HepG2 (cell line): ENCODE measurements around the gene ARHGEF10L. TPM values are rescaled to one million over a fixed set of nuclear protein-coding genes. Genes with fewer than 3 reads are reported as not detected.

Experiments used
- ATAC-seq: fragments of 200-7000 bp; cut with Tn5 transposase; 3 replicates; pipeline ENCODE4 v1.9.1; 2020; ENCODE audit warnings: mild to moderate bottlenecking, moderate library complexity
- BruUV-seq: library from RNA; stranded (reverse); fragments of 400-500 nt; replicated peaks from 2 replicates; lab custom pipeline; 2021; lab: Mats Ljungman, UMichigan
- CTCF ChIA-PET: fragments of 300-600 bp; formaldehyde crosslinking; extraction: SDS; loops from one replicate; lab custom pipeline; 2021; ENCODE audit warnings: low total read pairs, inconsistent platforms, low intra/inter-chr PET ratio; lab: Yijun Ruan, JAX
- POLR2A ChIA-PET: fragments of 350-600 bp; sonication (Branson Sonifier 250); formaldehyde crosslinking; loops from one replicate; lab custom pipeline; 2020; ENCODE audit warnings: antibody characterized with exemption, inconsistent platforms; lab: Yijun Ruan, JAX
- DNase-seq: peaks from one replicate; pipeline ENCODE4 v3.0.0-alpha.2; 2015; ENCODE audit warnings: low spot score
- FAIRE-seq: peaks from 3 replicates; lab custom pipeline; 2011; peaks lifted over from hg19 to GRCh38; lab: Jason Lieb, UNC
- H2AFZ ChIP-seq: one replicate; pipeline ENCODE4 v1.6.1; 2011; ENCODE audit warnings: low read length, inconsistent platforms
- H3K27ac ChIP-seq: fragments of 300-600 bp; 3 replicates; pipeline ENCODE4 v1.8.0; 2011; ENCODE audit warnings: mixed run types, mild to moderate bottlenecking, mixed read lengths, low read length, inconsistent platforms; ENCODE audit not compliant: insufficient read depth; ENCODE audit errors: extremely low read length
- H3K27me3 ChIP-seq, 2 experiments: fragments of 200-600 bp in 1 of 2; 2 replicates in 1 of 2; 3 replicates in 1 of 2; pipeline versions ENCODE4 v1.6.0 to v1.8.0; 2011; ENCODE audit warnings: low read length in 2 of 2, mild to moderate bottlenecking in 2 of 2, moderate library complexity in 2 of 2, inconsistent platforms in 1 of 2; ENCODE audit not compliant: insufficient read depth in 2 of 2, control insufficient read depth in 1 of 2
- H3K36me3 ChIP-seq, 2 experiments: fragments of 200-600 bp in 1 of 2; replicated peaks in 1 of 2; 2 replicates in 1 of 2; 3 replicates in 1 of 2; pipeline versions ENCODE4 v1.5.1 to v1.8.0; 2011; ENCODE audit warnings: low read length in 2 of 2, inconsistent platforms in 1 of 2; ENCODE audit not compliant: insufficient read depth in 2 of 2, control insufficient read depth in 1 of 2
- H3K4me1 ChIP-seq: 2 replicates; pipeline ENCODE4 v1.5.1; 2012; ENCODE audit warnings: low read length, inconsistent platforms; ENCODE audit not compliant: insufficient read depth
- H3K4me2 ChIP-seq: 2 replicates; pipeline ENCODE4 v1.6.0; 2011; ENCODE audit warnings: low read depth, low read length, inconsistent platforms
- H3K4me3 ChIP-seq, 3 experiments: fragments of 200-600 bp in 1 of 3; sonication (generic), shearing (Covaris generic) in 1 of 3; replicated peaks in 1 of 3; 2 replicates each; pipeline ENCODE4 v1.5.1; 2011 to 2016; ENCODE audit warnings: low read length in 3 of 3, inconsistent platforms in 2 of 3, low read depth in 2 of 3, mild to moderate bottlenecking in 2 of 3, control low read depth in 1 of 3, mixed read lengths in 1 of 3; ENCODE audit not compliant: insufficient read depth in 1 of 3
- H3K79me2 ChIP-seq: one replicate; pipeline ENCODE4 v1.6.1; 2011; ENCODE audit warnings: low read length, inconsistent platforms; ENCODE audit not compliant: insufficient read depth
- H3K9ac ChIP-seq: 2 replicates; pipeline ENCODE4 v1.6.0; 2011; ENCODE audit warnings: mild to moderate bottlenecking, low read depth, low read length, inconsistent platforms; ENCODE audit not compliant: insufficient read depth
- H3K9me3 ChIP-seq: 2 replicates; pipeline ENCODE4 v1.5.1; 2012; ENCODE audit warnings: mild to moderate bottlenecking, low read length
- H4K20me1 ChIP-seq: 2 replicates; pipeline ENCODE4 v1.6.0; 2011; ENCODE audit warnings: inconsistent platforms, mild to moderate bottlenecking, low read length, moderate library complexity; ENCODE audit not compliant: insufficient read depth
- BCL6 ChIP-seq: IDR thresholded peaks from 2 replicates; pipeline ENCODE4 v1.6.1; 2016; ENCODE audit warnings: missing genetic modification reagents, missing compliant biosample characterization
- FOXK2 ChIP-seq: fragments of 450-650 bp; IDR thresholded peaks from 2 replicates; pipeline ENCODE4 v1.6.1; 2016
- HNF4A ChIP-seq: sonication (generic); formaldehyde crosslinking; IDR thresholded peaks from 2 replicates; pipeline ENCODE4 v1.4.0; 2020; ENCODE audit warnings: missing genetic modification reagents
- HNRNPL ChIP-seq: fragments of 200-400 bp; formaldehyde crosslinking; IDR thresholded peaks from 2 replicates; pipeline ENCODE4 v1.6.1; 2017; ENCODE audit warnings: mild to moderate bottlenecking, low read depth, low read length
- JDP2 ChIP-seq: sonication (generic); formaldehyde crosslinking; IDR thresholded peaks from 2 replicates; pipeline ENCODE4 v1.8.1; 2022; ENCODE audit warnings: missing genetic modification reagents, borderline replicate concordance
- NFYB ChIP-seq: sonication (generic); formaldehyde crosslinking; IDR thresholded peaks from 2 replicates; pipeline ENCODE4 v1.4.0; 2020; ENCODE audit warnings: missing genetic modification reagents
- NPAS2 ChIP-seq: sonication (generic); formaldehyde crosslinking; IDR thresholded peaks from 2 replicates; pipeline ENCODE4 v1.8.0; 2022; ENCODE audit warnings: mild to moderate bottlenecking, missing genetic modification reagents, borderline replicate concordance
- NR3C1 ChIP-seq: sonication (generic); formaldehyde crosslinking; IDR thresholded peaks from 2 replicates; pipeline ENCODE4 v1.4.0; 2020; ENCODE audit warnings: missing genetic modification reagents
- POGZ ChIP-seq: sonication (generic); formaldehyde crosslinking; IDR thresholded peaks from 2 replicates; pipeline ENCODE4 v1.4.0; 2020; ENCODE audit warnings: mild to moderate bottlenecking, missing genetic modification reagents
- ZNF143 ChIP-seq: sonication (generic); formaldehyde crosslinking; IDR thresholded peaks from 2 replicates; pipeline ENCODE4 v1.4.0; 2020; ENCODE audit warnings: missing genetic modification reagents
- WGBS: methylation state at CpG from one replicate; pipeline ENCODE4 v1.1.6; 2017; ENCODE audit warnings: low lambda C conversion rate; 5-methylcytosine and 5-hydroxymethylcytosine counted together
- in situ Hi-C: cut with HindIII; loops from 2 replicates; pipeline ENCODE4 v1.10.0; 2017; ENCODE audit warnings: low pct_unique_long_range_greater_than_20kb; ENCODE audit not compliant: extremely low pct_ligation_motif_present
- intact Hi-C: fragments of 100-400 bp; cut with micrococcal nuclease; formaldehyde crosslinking; loops from one replicate; pipeline ENCODE4 v1.10.0; 2022; ENCODE audit not compliant: unreplicated experiment
- polyA plus RNA-seq, 8 experiments: library from polyadenylated mRNA; depleted of rRNA in 3 of 8; stranded (reverse) in 7 of 8; unstranded in 1 of 8; fragments of >200 nt; fragmentation: Illumina TruSeq in 4 of 8; extraction: Trizol in 4 of 8; gene quantifications; 2 replicates each; pipeline versions ENCODE4 v1.2.1 to v1.2.3, GENCODE V29; 2011 to 2016; ENCODE audit warnings: low read depth in 4 of 8, missing spikeins in 1 of 8, mixed read lengths in 1 of 8; ENCODE audit not compliant: insufficient read depth in 1 of 8
- total RNA-seq, 5 experiments: library from RNA; depleted of rRNA; stranded (reverse); fragments of >200 nt; fragmentation: Illumina TruSeq; extraction: Trizol; gene quantifications; 2 replicates each; pipeline ENCODE4 v1.2.3, GENCODE V29; 2016; ENCODE audit warnings: low read depth in 1 of 5
- TF ChIP-seq, protein P1 (sequence below): sonication (generic); formaldehyde crosslinking; IDR thresholded peaks from 2 replicates; pipeline ENCODE4 v1.8.1; 2023; ENCODE audit warnings: missing genetic modification reagents, inconsistent platforms, borderline replicate concordance
- TF ChIP-seq, protein P2 (sequence below): sonication (generic); formaldehyde crosslinking; conservative IDR thresholded peaks from 2 replicates; pipeline ENCODE4 v1.8.0; 2022; ENCODE audit warnings: low read depth, missing genetic modification reagents
- TF ChIP-seq, protein P3 (sequence below): sonication (generic); formaldehyde crosslinking; IDR thresholded peaks from 2 replicates; pipeline ENCODE4 v1.4.0; 2020; ENCODE audit warnings: missing genetic modification reagents; ENCODE audit errors: not compliant biosample characterization
- TF ChIP-seq, protein P4 (sequence below): sonication (generic); formaldehyde crosslinking; conservative IDR thresholded peaks from 2 replicates; pipeline ENCODE4 v1.5.0; 2020; ENCODE audit warnings: missing genetic modification reagents
- TF ChIP-seq, protein P5 (sequence below): sonication (generic); formaldehyde crosslinking; IDR thresholded peaks from 2 replicates; pipeline ENCODE4 v1.8.1; 2023; ENCODE audit warnings: mild to moderate bottlenecking, inconsistent platforms, moderate library complexity, missing genetic modification reagents, borderline replicate concordance
- TF ChIP-seq, protein P6 (sequence below): sonication (generic); formaldehyde crosslinking; IDR thresholded peaks from 2 replicates; pipeline ENCODE4 v1.4.0; 2020; ENCODE audit warnings: missing genetic modification reagents
- TF ChIP-seq, protein P7 (sequence below): IDR thresholded peaks from 2 replicates; pipeline ENCODE4 v1.6.1; 2016; ENCODE audit warnings: mild to moderate bottlenecking, missing biosample characterization, missing genetic modification reagents

Gene ARHGEF10L
- total and polyA plus RNA-seq, 2 of the 13 experiments (the other 11 are each of a cell fraction or from before 2014, with no cell fraction given), result 46.5 to 78.3 TPM

DNA sequence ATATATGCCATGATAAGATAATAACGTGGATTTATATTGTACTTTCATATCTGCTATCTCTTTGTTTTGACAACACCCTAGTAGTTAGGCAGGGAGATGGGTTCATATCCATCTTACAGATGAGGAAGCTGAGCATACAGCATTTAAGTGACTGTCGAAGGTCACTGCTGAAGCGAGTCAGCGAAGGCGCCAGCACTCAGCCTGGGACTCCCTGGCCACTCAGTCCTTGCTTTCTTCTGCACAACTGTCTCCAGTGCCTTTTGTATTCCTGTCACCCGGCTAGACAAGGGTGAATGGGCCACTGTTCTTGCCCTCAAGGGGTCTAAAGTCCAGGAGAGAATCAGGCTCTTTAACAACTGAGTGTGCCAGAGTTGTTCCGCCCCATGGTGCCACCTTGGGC, 3.1 kb downstream of the ARHGEF10L start:
- ChIA-PET CTCF (no interaction called here), POLR2A (no interaction called here)
- in situ Hi-C loops (no loop called here), intact Hi-C loops (no loop called here)
- H2AFZ ChIP-seq, result no peak overlapping the region
- no peak for ATAC-seq
- peaks cover 48% of the 10 kb centered on the region for H3K4me1 ChIP-seq
- H3K4me2 ChIP-seq, result no peak overlapping the region
- H4K20me1 ChIP-seq, result no peaks in the 10 kb centered on the region
- no peak overlapping the region for H3K4me3 ChIP-seq
- no peak for FAIRE-seq
- peaks cover 1 to 9% of the 10 kb centered on the region in 2 experiments; a peak in 1 of 5 replicates for H3K27me3 ChIP-seq
- no peaks in the 10 kb centered on the region for H3K9me3 ChIP-seq
- no peak overlapping the region for H3K9ac ChIP-seq
- peaks cover 3% of the 10 kb centered on the region for H3K79me2 ChIP-seq
- WGBS, result 47% methylated on average over 7 of the region's 7 CpGs
- no TSS peak for BruUV-seq
- DNase-seq, result peak; percentile 42
- H3K27ac ChIP-seq, result no peak overlapping the region
- H3K36me3 ChIP-seq, result no peaks in the 10 kb centered on the region
- TF ChIP-seq FOXK2 (no peak), NR3C1 (CRISPR knock-in tag) (no peak), JDP2 (no peak), POGZ (CRISPR knock-in tag) (no peak), BCL6 (no peak), HNF4A (CRISPR knock-in tag) (peak; percentile 38; the same call in 1 of the 2 replicates), HNRNPL (0 out of 2 replicates have a peak, but pooled peaks have one; percentile 36), NFYB (CRISPR knock-in tag) (no peak), NPAS2 (CRISPR knock-in tag) (no peak), ZNF143 (CRISPR knock-in tag) (no peak)
- TF ChIP-seq, protein P1, sequence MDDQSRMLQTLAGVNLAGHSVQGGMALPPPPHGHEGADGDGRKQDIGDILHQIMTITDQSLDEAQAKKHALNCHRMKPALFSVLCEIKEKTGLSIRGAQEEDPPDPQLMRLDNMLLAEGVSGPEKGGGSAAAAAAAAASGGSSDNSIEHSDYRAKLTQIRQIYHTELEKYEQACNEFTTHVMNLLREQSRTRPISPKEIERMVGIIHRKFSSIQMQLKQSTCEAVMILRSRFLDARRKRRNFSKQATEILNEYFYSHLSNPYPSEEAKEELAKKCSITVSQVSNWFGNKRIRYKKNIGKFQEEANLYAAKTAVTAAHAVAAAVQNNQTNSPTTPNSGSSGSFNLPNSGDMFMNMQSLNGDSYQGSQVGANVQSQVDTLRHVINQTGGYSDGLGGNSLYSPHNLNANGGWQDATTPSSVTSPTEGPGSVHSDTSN (CRISPR knock-in tag), result no peak
- TF ChIP-seq, protein P2, sequence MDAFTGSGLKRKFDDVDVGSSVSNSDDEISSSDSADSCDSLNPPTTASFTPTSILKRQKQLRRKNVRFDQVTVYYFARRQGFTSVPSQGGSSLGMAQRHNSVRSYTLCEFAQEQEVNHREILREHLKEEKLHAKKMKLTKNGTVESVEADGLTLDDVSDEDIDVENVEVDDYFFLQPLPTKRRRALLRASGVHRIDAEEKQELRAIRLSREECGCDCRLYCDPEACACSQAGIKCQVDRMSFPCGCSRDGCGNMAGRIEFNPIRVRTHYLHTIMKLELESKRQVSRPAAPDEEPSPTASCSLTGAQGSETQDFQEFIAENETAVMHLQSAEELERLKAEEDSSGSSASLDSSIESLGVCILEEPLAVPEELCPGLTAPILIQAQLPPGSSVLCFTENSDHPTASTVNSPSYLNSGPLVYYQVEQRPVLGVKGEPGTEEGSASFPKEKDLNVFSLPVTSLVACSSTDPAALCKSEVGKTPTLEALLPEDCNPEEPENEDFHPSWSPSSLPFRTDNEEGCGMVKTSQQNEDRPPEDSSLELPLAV (CRISPR knock-in tag), result no peak
- TF ChIP-seq, protein P3, sequence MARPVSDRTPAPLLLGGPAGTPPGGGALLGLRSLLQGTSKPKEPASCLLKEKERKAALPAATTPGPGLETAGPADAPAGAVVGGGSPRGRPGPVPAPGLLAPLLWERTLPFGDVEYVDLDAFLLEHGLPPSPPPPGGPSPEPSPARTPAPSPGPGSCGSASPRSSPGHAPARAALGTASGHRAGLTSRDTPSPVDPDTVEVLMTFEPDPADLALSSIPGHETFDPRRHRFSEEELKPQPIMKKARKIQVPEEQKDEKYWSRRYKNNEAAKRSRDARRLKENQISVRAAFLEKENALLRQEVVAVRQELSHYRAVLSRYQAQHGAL (CRISPR knock-in tag), result no peak
- TF ChIP-seq, protein P4, sequence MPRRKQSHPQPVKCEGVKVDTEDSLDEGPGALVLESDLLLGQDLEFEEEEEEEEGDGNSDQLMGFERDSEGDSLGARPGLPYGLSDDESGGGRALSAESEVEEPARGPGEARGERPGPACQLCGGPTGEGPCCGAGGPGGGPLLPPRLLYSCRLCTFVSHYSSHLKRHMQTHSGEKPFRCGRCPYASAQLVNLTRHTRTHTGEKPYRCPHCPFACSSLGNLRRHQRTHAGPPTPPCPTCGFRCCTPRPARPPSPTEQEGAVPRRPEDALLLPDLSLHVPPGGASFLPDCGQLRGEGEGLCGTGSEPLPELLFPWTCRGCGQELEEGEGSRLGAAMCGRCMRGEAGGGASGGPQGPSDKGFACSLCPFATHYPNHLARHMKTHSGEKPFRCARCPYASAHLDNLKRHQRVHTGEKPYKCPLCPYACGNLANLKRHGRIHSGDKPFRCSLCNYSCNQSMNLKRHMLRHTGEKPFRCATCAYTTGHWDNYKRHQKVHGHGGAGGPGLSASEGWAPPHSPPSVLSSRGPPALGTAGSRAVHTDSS (CRISPR knock-in tag), result no peak
- TF ChIP-seq, protein P5, sequence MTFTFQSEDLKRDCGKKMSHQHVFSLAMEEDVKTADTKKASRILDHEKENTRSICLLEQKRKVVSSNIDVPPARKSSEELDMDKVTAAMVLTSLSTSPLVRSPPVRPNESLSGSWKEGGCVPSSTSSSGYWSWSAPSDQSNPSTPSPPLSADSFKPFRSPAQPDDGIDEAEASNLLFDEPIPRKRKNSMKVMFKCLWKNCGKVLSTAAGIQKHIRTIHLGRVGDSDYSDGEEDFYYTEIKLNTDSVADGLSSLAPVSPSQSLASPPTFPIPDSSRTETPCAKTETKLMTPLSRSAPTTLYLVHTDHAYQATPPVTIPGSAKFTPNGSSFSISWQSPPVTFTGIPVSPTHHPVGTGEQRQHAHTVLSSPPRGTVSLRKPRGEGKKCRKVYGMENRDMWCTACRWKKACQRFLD (CRISPR knock-in tag), result no peak
- TF ChIP-seq, protein P6, sequence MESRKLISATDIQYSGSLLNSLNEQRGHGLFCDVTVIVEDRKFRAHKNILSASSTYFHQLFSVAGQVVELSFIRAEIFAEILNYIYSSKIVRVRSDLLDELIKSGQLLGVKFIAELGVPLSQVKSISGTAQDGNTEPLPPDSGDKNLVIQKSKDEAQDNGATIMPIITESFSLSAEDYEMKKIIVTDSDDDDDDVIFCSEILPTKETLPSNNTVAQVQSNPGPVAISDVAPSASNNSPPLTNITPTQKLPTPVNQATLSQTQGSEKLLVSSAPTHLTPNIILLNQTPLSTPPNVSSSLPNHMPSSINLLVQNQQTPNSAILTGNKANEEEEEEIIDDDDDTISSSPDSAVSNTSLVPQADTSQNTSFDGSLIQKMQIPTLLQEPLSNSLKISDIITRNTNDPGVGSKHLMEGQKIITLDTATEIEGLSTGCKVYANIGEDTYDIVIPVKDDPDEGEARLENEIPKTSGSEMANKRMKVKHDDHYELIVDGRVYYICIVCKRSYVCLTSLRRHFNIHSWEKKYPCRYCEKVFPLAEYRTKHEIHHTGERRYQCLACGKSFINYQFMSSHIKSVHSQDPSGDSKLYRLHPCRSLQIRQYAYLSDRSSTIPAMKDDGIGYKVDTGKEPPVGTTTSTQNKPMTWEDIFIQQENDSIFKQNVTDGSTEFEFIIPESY (CRISPR knock-in tag), result peak; percentile 80
- TF ChIP-seq, protein P7, sequence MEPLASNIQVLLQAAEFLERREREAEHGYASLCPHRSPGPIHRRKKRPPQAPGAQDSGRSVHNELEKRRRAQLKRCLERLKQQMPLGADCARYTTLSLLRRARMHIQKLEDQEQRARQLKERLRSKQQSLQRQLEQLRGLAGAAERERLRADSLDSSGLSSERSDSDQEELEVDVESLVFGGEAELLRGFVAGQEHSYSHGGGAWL (CRISPR knock-in tag), result no peak
